Measurements from ENCODE around the gene BRD8.
"Not testable (repeated sequence)": the region's sequence is repeated elsewhere in the genome, so short reads cannot be mapped to it uniquely, and the experiment has no call there.

BRD8 gene, protein sequence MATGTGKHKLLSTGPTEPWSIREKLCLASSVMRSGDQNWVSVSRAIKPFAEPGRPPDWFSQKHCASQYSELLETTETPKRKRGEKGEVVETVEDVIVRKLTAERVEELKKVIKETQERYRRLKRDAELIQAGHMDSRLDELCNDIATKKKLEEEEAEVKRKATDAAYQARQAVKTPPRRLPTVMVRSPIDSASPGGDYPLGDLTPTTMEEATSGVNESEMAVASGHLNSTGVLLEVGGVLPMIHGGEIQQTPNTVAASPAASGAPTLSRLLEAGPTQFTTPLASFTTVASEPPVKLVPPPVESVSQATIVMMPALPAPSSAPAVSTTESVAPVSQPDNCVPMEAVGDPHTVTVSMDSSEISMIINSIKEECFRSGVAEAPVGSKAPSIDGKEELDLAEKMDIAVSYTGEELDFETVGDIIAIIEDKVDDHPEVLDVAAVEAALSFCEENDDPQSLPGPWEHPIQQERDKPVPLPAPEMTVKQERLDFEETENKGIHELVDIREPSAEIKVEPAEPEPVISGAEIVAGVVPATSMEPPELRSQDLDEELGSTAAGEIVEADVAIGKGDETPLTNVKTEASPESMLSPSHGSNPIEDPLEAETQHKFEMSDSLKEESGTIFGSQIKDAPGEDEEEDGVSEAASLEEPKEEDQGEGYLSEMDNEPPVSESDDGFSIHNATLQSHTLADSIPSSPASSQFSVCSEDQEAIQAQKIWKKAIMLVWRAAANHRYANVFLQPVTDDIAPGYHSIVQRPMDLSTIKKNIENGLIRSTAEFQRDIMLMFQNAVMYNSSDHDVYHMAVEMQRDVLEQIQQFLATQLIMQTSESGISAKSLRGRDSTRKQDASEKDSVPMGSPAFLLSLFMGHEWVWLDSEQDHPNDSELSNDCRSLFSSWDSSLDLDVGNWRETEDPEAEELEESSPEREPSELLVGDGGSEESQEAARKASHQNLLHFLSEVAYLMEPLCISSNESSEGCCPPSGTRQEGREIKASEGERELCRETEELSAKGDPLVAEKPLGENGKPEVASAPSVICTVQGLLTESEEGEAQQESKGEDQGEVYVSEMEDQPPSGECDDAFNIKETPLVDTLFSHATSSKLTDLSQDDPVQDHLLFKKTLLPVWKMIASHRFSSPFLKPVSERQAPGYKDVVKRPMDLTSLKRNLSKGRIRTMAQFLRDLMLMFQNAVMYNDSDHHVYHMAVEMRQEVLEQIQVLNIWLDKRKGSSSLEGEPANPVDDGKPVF

DNA sequence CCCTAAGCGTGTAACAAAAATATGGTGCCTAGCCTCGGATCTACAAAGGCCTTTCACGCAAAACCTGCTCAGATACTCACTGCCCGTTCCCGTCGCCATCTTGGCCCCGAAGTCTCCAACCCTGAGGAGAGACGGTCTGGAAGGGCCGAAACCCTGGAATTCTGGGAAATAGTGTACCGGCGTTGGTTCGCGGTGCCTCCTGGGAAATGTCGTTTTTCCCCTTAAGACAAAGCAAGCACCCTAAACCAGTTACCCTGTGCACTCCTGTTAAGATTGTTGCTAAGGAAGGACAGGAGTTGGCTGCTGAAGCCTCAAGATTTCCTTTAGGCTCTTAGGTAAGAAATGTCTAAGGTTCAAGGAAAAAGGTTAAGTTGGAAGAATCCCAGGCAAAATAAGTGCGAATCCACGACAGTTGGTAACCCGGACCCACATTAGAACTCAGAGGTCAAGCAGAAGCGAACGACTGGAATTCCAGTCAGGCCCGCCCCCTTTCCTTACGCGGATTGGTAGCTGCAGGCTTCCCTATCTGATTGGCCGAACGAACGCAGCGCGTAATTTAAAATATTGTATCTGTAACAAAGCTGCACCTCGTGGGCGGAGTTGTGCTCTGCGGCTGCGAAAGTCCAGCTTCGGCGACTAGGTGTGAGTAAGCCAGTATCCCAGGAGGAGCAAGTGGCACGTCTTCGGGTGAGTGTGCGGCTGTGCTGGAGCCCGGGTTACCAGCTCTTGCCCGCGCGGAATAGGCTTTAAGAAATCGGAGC lies at the start of gene BRD8, which contains the start of gene KIF20A:
Gene BRD8, minus strand, starts transcription at position 115 of the 761 bp plus-strand sequence. Its CDS starts 16 bp downstream, at position 99.
Gene KIF20A, plus strand, starts transcription at position 597 of the 761 bp plus-strand sequence. CDS start 569 bp downstream, outside the sequence.
- peak; percentile 96 for DNase-seq

DNA sequence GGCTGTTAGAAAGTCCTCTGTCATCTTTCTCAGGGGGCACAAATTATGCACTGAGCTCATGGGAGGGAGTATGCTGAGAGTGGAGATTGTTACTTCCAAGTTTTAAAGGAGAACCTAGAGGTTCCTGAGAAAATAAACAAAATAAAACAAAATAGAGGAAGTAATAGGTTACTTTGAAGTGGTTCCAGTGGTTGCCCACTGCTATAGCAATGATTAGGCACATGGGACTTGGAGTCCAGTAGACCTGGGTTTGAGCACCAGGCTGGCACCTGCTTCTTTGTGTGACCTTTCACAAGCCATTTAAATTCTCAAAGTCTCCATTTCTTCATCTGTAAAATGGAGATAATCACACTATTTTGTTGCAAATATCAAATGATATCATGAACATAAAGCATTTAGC lies 48.5 kb upstream of the BRD8 start:
- DNase-seq, result no peak

DNA sequence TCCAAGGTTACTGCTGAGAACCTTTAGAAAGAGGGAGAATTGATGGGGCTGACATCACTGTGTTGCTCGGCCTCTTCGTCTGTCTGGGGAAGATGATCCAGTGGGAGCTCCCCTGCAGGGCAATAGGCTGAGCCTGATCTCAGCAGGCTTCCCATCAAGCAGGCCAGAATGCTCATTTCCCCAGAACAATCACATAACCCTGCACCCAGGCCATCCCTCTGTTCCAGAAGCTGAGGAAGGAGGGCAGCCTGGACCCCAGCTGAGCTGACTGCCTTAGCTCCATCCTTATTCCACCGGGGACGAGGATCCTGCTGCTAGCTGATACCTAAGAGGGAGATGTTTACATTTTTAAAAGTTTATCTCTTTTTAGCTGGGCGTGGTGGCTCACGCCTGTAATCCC lies 46.3 kb upstream of the BRD8 start:
- no peak for DNase-seq

DNA sequence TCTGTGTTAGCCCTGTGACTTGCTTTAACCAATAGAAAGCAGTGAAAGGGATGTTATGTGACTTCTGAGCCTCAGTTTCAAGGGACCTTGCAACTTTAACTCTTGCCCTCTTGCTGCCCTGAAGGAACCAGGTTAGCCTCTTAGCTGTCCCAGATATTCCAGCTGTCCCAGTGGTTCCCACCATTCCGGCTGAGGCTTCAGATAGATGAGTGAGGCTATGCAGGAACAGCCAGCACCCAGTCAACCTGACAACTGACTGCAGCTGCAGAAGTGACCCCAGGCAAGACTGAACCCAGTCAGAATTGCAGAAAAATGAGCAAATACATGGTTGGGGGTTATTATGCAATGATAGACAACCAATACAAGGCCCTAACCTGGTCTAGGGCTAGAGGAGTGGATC lies 45.1 kb upstream of the BRD8 start:
- DNase-seq, result no peak

DNA sequence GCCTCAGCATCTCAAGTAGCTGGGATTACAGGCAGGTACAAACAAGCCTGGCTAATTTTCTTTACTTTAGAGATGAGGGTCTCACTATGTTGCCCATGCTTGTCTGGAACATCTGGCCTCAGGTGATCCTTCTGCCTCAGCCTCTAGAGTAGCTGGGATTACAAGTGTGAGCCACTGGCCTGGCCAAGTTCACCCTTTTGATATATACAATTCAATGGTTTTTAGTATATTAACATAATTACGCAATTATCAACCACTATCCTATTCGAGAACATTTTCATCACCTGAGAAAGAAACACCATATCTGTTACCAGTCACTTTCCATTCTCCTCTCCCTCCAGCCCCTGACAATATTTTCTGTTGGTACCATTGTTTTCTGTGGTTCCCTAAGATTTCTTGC lies 38.4 kb upstream of the BRD8 start:
- DNase-seq, result no peak

DNA sequence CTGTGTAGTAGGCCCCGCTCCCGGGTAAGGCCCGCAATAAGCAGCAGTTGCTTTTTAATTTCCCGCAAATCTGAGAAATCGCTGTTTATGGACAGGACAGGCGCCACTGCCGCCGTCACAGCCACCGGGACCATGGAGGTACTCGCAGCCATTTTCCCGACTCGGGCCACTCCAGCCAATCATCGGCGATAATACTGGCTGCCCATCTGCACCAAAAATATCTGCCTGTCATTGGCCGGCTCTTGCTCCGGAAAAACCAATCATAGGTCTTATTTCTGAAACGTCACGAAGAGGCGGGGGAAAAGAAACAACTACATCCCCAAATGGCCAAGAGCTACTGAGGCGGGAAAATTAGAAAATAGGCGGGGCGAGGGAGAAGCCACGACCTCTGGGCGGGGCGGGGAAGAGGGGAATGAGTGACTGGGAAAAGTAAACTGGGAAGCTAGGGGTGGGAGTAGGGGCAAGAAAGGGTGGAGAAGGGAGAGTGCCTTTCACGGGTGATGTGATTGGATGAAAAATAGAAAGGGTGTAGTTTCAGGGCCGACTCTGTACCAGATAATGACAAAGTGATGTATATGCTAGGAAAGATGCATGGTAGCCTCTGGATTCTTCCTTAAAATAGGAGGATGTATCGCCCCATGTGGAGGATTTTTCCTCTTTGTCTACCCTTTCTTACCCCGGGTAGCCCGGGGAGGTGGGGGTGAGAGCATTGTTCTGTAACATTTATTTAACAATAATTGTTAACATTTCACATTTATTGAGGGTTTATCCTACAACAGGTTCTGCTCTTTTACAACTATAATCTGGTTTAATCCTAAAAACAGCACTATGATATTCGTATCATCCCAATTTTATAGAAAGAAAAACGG lies 35.0 kb upstream of the BRD8 start, which contains the start of gene CDC23:
Gene CDC23, minus strand, starts transcription at position 163 of the 869 bp plus-strand sequence. Its CDS starts 11 bp downstream, at position 152.
- peak; percentile 99 for DNase-seq

DNA sequence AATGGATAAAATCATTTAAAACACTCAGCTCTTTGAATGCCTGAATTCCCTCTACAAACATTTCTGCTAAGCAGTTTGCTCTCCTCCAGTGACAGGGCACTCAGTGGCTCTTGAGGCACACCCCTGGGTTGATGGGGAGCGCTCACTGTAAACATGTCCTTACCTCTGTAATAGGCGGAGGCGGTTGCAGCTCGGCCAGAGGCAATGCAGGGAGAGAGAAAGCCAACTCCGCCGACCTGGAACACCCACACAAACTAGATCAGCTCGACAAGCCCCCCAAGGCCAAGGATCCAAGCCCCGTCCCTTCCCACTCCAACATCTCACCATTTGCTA lies 34.4 kb upstream of the BRD8 start:
- DNase-seq, result no peak

DNA sequence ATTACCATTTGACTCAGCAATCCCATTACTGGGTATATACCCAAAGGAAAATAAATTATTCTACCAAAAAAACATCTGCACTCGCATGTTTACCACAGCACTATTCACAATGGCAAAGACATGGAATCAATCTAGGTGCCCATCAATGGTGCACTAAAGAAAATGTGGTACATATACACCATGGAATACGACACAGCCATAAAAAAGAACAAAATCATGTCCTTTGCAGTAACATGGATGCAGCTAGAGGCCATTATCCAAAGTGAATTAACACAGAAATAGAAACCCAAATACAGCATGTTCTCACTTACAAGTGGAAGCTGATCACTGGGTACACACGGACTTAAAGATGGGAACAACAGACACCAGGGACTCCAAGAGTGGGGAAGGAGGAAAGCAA lies 32.6 kb upstream of the BRD8 start:
- no peak for DNase-seq

DNA sequence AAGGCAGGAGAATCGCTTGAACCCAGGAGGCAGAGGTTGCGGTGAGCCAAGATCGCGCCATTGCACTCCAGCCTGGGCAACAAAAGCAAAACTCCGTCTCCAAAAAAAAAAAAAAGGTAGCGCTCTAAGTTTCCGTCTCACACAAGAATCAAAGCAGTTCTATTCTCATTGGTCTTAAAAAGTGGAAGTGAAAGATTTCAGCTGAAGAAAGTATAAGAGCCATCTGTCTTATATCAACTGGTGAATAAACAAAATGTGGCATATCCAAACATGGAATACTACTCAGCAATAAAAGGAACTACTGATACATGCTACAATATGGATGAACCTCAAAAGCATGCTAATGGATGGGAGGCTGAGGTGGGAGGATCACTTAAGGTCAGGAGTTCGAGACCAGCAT lies 15.4 kb upstream of the BRD8 start:
- not testable (repeated sequence) for DNase-seq

DNA sequence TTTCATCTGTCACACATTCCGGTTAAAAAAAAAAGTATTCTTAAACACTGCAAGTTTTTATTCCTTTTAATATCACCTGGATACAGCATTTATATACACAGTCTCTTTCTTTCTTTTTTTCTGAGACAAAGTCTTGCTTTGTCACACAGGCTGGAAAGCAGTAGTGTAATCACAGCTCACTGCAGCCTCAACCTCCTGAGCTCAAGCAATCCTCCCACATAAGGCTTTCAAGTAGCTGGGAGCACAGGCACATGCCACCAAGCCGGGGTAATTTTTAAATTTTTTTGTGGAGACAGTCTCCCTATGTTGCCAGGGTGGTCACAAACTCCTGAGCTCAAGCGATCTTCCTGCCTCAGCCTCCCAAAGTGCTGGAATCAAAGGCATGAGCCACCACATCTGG lies 14.4 kb upstream of the BRD8 start:
- DNase-seq, result no peak

DNA sequence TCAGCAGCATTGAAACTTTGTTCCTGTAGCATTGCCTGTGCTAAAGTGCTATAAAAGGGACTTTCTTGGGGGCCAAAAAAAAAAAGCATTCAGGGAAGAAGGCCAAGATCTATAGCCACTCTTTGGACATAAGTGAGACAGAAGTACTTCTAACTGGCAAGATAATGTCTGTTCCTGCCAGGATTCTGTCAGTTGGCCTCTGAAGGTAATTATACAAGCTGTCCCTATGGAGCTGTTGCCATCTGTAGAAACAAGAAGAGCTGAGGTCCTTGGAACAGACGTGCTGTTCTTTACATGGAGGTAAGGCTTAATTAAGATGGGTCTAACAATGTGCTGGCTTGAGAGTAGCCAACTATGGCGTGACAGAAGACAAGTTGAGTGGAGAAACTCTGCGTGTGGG lies 10.2 kb upstream of the BRD8 start:
- DNase-seq, result no peak

DNA sequence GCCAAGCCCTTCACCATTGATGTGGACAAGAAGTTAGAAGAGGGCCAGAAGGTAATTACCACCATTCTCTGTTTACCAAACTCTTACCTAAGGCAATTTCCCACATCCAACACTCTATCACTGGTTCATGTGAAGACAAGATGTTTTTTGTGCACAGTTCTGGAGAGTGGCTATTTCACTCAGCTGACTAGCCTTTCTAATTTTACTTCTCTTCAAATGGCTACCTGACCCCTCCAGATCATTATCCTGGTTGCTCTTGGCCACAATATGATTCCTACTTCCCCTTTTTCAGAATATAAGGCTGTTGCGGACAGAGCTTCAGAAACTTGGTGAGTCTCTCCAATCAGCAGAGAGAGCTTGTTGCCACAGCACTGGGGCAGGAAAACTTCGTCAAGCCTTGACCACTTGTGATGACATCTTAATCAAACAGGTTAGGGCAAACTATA lies 7.6 kb upstream of the BRD8 start:
- no peak for DNase-seq

DNA sequence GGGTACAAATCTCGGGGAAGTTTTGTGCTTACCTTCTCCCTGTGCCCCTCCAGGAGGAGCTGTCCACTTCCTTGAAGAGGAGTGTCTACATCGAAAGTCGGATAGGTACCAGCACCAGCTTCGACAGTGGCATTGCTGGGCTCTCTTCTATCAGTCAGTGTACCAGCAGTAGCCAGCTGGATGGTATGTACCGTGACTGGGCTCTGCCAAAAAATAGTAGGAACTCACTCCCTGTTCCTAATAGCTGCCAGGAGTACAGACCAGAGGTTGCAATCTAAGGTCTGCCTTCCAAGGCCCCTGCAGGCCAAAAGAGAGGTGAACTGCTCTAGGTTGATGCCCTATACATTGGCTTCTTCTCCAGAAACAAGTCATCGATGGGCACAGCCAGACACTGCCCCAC lies 4.4 kb upstream of the BRD8 start:
- no peak for DNase-seq

DNA sequence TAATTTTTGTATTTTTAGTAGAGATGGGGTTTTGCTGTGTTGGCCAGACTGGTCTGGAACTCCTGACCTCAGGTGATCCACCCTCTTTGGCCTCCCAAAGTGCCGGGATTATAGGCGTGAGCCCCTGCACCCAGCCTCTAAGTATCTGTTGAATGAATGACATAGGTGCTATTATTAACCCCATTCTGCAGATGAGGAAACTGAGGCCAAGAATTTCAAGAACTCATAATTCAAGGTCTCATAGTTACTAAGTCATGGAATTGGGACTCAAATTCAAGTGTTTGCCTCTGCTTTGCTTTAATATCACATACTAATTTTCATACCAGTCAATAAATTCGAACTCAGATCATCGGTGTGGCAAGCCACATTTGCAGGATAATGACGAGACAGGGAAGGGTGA lies 2.4 kb upstream of the BRD8 start:
- no peak for DNase-seq

DNA sequence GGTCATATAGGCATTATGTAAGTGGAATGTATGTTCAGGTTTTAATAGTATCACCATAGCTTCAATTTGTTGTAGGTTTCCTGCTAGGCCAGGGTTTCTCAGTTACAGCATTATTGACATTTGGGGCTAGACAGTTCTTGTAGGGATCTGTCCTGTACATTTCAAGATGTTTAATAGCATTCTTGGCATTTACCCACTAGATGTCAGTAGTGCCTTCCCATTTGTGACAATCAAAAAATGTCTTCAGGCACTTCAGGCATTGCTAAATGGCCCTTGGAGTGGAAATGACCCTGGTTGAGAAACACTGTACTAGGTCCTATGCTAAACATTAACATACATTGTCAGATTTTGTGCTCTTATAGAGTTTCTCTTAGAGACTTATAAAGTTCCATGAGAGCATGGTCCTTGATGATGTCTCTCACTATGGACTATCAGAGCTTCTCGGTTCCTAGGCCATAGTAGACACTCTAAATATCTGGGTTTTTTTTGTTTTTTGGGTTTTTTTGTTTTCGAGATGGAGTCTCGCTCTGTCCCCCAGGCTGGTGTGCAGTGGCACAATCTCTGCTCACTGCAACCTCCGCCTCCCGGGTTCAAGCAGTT lies 1.9 kb upstream of the BRD8 start:
- peak; percentile 21 for DNase-seq

DNA sequence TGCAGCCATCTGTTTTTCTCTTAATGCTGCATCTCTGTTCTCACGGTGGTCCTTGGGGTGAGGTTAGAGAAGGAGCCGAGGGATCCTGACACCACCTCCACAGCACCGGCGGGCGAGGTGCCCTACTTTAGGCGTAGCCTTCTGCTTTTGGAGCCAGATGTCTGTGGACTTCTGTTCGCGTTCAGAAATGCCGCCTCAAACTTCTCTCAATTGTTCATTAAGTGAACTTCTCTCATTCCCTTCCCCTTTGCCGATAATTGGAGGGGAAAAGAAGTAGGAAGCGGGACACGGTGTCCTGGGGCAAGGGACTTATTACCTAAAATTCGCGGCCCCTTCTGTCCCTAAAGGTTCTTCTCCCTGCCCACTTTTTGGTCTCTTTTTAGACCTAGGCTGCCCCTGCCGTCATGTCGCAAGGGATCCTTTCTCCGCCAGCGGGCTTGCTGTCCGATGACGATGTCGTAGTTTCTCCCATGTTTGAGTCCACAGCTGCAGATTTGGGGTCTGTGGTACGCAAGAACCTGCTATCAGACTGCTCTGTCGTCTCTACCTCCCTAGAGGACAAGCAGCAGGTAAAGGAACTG lies 937 bp upstream of the BRD8 start:
- no peak for DNase-seq

DNA sequence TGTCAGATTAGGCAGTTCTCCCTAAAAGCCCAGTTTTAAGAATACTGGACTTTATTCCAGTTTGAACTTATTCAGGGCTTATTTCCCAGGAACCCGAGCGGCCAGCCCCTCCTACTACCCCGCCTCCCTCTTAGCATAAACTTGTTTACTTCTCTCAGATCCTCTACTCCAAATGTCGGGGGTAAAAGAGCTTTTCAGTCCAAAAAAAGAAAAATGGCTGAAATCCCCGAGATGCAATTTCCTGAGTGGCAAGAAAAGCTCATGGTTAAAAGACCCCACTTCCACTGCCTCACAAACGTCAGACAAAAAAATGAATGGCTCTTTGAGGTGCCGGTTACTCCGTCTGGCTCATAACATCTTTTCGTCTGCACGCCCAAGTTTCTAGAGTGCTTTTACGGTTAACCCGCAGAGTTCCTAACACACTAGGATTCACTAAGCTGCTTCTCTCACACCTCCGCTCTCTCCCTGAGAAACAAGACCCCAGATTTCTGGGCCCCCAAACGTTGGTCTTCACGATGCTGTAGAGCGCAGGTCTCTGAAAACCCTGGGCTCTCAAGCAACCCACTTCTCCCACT lies 402 bp downstream of the BRD8 start:
- peak; percentile 49 for DNase-seq

DNA sequence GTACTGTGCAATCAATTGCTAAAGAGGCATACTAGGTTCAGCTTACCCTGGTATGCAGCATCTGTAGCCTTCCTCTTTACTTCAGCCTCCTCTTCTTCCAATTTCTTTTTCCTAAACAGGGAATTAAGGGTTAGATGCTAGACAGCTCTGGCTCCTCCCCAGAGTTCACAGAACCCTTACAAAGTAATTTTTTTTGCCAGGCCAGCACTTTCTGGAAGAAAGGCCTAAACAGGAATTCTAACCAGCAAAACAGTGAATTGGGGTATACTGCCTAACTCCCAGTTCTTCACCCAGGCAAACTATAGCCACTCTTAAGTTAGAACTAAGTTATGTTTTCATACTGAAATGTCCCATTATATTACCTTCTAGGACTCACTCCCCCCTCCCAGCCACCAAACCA lies 8.1 kb downstream of the BRD8 start:
- DNase-seq, result no peak

DNA sequence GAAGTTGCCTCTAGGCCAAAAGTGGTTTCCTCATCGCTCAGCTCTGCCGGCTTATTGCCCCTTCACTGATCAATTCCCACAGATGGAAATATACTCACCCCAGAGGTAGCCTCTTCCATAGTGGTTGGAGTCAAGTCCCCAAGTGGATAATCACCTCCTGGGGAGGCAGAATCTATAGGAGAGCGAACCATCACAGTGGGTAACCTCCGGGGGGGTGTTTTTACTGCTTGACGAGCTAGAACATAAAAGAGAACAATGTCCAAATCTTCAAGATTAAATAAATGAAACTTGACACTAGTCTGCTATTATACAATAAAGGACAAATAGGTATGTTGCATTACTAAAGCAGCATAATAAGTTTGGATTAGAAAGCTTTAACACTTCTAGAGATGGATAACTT lies 9.3 kb downstream of the BRD8 start:
- no peak for DNase-seq

DNA sequence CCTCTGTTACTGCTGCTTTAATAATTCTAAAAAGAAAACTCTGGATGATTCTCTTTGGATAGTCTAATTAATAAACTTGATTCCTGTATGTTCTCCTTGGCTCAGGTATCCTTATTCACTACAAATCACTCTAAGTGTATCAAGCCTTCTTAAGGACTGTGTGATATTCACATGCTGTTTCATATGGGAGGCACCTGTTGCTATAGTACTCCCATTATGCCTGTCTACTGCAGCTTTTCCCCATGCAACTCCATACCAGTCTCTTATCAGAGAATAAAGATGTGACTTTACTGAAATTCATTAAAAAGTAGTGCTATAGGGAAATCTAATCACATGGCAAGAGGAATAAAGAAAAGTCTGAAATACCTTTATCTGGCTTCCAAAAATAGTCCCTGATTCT lies 14.7 kb downstream of the BRD8 start:
- DNase-seq, result no peak
